ENCODE results near the gene RUFY1. TPM values are rescaled to one million over a fixed set of nuclear protein-coding genes. Genes with fewer than 3 reads are reported as not detected.

Gene RUFY1
- total RNA-seq, 1 experiment from 2014 or later: 34.0 TPM

DNA sequence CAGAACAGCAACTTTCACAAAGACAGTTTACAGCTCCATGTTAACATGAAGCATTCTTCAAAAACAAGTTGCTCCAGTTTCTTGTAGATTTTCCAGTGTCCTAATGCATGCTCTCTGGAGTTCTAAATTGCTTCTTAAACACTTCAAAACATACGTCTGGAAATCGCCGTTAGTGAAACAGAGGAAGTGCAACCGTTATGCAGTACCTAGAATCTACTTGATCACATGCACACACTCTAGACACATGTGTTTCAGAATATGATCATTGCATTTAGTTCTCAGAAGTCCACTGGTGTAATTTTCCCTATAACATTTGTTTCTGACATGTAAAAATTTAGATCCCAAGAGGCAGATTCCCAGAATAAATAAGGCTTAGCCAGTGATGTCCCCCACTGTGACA lies 41.1 kb upstream of the RUFY1 start (continued):
- TF ChIP-seq, protein P1, sequence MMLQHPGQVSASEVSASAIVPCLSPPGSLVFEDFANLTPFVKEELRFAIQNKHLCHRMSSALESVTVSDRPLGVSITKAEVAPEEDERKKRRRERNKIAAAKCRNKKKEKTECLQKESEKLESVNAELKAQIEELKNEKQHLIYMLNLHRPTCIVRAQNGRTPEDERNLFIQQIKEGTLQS (CRISPR knock-in tag; conservative IDR thresholded peaks at IDR 0.05): no peak

DNA sequence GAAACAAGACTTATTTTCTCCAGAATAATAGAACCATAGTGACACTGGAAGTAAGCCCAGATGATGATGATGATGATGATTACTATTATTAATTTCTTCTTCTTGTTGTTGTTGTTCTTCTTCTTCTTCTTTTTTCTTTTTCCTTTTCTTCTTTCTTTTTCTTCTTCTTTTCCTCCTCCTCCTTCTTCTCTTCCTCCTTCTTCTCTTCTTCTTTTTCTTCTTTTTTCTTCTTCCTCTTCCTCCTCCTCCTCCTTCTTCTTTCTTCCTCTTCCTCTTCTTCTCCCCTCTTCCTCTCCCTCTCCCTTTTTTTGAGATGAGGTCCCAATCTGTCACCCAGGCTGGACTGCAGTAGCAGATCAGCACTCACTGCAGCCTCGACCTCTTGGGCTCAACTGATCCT lies 40.5 kb upstream of the RUFY1 start:
- Mint-ChIP-seq H3K36me3 (no peaks in the 10 kb centered on the region), H3K27me3 (ENCODE audit: low read depth) (peaks cover 2% of the 10 kb centered on the region; the same call in 1 of the 2 replicates), H3K9me3 (no peaks in the 10 kb centered on the region), H3K27ac (no peak overlapping the region), H3K4me1 (peaks cover 18% of the 10 kb centered on the region), H3K4me3 (no peak overlapping the region)
- ChIA-PET CTCF (no interaction called here), POLR2A (interaction anchor here (0.7 kb wide), 1 partner anchor 1071 kb away, joined by 5 read pairs; no protein-coding TSS in a partner anchor)
- TF ChIP-seq, protein P2, sequence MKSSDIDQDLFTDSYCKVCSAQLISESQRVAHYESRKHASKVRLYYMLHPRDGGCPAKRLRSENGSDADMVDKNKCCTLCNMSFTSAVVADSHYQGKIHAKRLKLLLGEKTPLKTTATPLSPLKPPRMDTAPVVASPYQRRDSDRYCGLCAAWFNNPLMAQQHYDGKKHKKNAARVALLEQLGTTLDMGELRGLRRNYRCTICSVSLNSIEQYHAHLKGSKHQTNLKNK (CRISPR knock-in tag; IDR thresholded peaks at IDR 0.05): no peak
- TF ChIP-seq ELF4 (CRISPR knock-in tag; IDR thresholded peaks at IDR 0.05; ENCODE audit: low read depth): no peak
- no peak for TF ChIP-seq NR2C2 (CRISPR knock-in tag; IDR thresholded peaks at IDR 0.05)
- TF ChIP-seq, protein P3, sequence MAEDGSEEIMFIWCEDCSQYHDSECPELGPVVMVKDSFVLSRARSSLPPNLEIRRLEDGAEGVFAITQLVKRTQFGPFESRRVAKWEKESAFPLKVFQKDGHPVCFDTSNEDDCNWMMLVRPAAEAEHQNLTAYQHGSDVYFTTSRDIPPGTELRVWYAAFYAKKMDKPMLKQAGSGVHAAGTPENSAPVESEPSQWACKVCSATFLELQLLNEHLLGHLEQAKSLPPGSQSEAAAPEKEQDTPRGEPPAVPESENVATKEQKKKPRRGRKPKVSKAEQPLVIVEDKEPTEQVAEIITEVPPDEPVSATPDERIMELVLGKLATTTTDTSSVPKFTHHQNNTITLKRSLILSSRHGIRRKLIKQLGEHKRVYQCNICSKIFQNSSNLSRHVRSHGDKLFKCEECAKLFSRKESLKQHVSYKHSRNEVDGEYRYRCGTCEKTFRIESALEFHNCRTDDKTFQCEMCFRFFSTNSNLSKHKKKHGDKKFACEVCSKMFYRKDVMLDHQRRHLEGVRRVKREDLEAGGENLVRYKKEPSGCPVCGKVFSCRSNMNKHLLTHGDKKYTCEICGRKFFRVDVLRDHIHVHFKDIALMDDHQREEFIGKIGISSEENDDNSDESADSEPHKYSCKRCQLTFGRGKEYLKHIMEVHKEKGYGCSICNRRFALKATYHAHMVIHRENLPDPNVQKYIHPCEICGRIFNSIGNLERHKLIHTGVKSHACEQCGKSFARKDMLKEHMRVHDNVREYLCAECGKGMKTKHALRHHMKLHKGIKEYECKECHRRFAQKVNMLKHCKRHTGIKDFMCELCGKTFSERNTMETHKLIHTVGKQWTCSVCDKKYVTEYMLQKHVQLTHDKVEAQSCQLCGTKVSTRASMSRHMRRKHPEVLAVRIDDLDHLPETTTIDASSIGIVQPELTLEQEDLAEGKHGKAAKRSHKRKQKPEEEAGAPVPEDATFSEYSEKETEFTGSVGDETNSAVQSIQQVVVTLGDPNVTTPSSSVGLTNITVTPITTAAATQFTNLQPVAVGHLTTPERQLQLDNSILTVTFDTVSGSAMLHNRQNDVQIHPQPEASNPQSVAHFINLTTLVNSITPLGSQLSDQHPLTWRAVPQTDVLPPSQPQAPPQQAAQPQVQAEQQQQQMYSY (CRISPR knock-in tag; IDR thresholded peaks at IDR 0.05): no peak
- TF ChIP-seq, protein P4, sequence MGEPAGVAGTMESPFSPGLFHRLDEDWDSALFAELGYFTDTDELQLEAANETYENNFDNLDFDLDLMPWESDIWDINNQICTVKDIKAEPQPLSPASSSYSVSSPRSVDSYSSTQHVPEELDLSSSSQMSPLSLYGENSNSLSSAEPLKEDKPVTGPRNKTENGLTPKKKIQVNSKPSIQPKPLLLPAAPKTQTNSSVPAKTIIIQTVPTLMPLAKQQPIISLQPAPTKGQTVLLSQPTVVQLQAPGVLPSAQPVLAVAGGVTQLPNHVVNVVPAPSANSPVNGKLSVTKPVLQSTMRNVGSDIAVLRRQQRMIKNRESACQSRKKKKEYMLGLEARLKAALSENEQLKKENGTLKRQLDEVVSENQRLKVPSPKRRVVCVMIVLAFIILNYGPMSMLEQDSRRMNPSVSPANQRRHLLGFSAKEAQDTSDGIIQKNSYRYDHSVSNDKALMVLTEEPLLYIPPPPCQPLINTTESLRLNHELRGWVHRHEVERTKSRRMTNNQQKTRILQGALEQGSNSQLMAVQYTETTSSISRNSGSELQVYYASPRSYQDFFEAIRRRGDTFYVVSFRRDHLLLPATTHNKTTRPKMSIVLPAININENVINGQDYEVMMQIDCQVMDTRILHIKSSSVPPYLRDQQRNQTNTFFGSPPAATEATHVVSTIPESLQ (CRISPR knock-in tag; IDR thresholded peaks at IDR 0.05): no peak
- TF ChIP-seq, protein P5, sequence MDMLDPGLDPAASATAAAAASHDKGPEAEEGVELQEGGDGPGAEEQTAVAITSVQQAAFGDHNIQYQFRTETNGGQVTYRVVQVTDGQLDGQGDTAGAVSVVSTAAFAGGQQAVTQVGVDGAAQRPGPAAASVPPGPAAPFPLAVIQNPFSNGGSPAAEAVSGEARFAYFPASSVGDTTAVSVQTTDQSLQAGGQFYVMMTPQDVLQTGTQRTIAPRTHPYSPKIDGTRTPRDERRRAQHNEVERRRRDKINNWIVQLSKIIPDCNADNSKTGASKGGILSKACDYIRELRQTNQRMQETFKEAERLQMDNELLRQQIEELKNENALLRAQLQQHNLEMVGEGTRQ (CRISPR knock-in tag; IDR thresholded peaks at IDR 0.05): no peak
- TF ChIP-seq KAT7 (CRISPR knock-in tag; IDR thresholded peaks at IDR 0.05; ENCODE audit: borderline replicate concordance): no peak
- no peak for TF ChIP-seq IRF2 (CRISPR knock-in tag; IDR thresholded peaks at IDR 0.05; ENCODE audit: borderline replicate concordance, low read depth)
- TF ChIP-seq TEAD4 (CRISPR knock-in tag; IDR thresholded peaks at IDR 0.05): no peak
- TF ChIP-seq, protein P6, sequence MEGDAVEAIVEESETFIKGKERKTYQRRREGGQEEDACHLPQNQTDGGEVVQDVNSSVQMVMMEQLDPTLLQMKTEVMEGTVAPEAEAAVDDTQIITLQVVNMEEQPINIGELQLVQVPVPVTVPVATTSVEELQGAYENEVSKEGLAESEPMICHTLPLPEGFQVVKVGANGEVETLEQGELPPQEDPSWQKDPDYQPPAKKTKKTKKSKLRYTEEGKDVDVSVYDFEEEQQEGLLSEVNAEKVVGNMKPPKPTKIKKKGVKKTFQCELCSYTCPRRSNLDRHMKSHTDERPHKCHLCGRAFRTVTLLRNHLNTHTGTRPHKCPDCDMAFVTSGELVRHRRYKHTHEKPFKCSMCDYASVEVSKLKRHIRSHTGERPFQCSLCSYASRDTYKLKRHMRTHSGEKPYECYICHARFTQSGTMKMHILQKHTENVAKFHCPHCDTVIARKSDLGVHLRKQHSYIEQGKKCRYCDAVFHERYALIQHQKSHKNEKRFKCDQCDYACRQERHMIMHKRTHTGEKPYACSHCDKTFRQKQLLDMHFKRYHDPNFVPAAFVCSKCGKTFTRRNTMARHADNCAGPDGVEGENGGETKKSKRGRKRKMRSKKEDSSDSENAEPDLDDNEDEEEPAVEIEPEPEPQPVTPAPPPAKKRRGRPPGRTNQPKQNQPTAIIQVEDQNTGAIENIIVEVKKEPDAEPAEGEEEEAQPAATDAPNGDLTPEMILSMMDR (IDR thresholded peaks at IDR 0.05): no peak
- TF ChIP-seq, protein P7, sequence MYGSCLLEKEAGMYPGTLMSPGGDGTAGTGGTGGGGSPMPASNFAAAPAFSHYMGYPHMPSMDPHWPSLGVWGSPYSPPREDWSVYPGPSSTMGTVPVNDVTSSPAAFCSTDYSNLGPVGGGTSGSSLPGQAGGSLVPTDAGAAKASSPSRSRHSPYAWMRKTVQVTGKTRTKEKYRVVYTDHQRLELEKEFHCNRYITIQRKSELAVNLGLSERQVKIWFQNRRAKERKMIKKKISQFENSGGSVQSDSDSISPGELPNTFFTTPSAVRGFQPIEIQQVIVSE (CRISPR knock-in tag; IDR thresholded peaks at IDR 0.05; ENCODE audit: borderline replicate concordance): no peak
- TF ChIP-seq, protein P8, sequence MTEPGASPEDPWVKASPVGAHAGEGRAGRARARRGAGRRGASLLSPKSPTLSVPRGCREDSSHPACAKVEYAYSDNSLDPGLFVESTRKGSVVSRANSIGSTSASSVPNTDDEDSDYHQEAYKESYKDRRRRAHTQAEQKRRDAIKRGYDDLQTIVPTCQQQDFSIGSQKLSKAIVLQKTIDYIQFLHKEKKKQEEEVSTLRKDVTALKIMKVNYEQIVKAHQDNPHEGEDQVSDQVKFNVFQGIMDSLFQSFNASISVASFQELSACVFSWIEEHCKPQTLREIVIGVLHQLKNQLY (CRISPR knock-in tag; IDR thresholded peaks at IDR 0.05): no peak
- TF ChIP-seq FOXK1 (CRISPR knock-in tag; IDR thresholded peaks at IDR 0.05): no peak
- TF ChIP-seq, protein P9, sequence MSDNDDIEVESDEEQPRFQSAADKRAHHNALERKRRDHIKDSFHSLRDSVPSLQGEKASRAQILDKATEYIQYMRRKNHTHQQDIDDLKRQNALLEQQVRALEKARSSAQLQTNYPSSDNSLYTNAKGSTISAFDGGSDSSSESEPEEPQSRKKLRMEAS (CRISPR knock-in tag; IDR thresholded peaks at IDR 0.05): no peak
- DNase-seq (ENCODE audit: low spot score): no peak
- no peak for ATAC-seq
